VCaP (cell line): ENCODE results near the gene EIF6.

Experiments used
- H3K27ac ChIP-seq: fragments of 450-650 bp; 2 replicates; pipeline ENCODE4 v1.5.1; 2017
- TF ChIP-seq, protein P1 (sequence below): fragments of 450-650 bp; conservative IDR thresholded peaks from 2 replicates; pipeline ENCODE4 v1.5.1; 2017; ENCODE audit warnings: mild to moderate bottlenecking, moderate library complexity

The EIF6 gene

GRCh38 chr20:35311822-35312221 is 27.2 kb upstream of the EIF6 start:
- no peak overlapping the region for H3K27ac ChIP-seq

DNA sequence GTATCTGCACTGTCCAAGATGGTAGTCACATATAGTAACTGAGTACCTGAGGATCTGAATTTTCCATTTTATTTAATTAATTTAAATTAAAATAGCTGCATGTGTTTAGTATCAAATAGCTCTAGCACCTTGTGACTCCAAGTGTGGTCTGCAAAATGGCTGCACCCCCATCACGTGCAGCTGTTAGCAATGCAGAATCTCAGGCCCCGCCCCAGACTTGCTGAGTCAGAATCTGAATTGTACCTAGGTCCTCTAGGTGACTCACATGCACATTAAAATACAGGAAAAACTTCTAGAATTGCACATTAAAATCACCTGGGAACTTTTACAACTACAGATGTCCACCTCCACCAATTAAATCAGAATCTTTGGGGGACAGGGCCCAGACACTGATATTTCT is 26.8 kb upstream of the EIF6 start:
- H3K27ac ChIP-seq, result no peak overlapping the region

More at GRCh38 chr20:35311822-35312221, 27.2 kb upstream of the EIF6 start:
- TF ChIP-seq, protein P1, sequence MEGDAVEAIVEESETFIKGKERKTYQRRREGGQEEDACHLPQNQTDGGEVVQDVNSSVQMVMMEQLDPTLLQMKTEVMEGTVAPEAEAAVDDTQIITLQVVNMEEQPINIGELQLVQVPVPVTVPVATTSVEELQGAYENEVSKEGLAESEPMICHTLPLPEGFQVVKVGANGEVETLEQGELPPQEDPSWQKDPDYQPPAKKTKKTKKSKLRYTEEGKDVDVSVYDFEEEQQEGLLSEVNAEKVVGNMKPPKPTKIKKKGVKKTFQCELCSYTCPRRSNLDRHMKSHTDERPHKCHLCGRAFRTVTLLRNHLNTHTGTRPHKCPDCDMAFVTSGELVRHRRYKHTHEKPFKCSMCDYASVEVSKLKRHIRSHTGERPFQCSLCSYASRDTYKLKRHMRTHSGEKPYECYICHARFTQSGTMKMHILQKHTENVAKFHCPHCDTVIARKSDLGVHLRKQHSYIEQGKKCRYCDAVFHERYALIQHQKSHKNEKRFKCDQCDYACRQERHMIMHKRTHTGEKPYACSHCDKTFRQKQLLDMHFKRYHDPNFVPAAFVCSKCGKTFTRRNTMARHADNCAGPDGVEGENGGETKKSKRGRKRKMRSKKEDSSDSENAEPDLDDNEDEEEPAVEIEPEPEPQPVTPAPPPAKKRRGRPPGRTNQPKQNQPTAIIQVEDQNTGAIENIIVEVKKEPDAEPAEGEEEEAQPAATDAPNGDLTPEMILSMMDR, result no peak

GRCh38 chr20:35307666-35308653 is 23.4 kb upstream of the EIF6 start:
- H3K27ac ChIP-seq, result peak overlapping the region; percentile 66
- TF ChIP-seq, protein P1, result no peak

More for the DNA sequence above, 26.8 kb upstream of the EIF6 start:
- TF ChIP-seq, protein P1, result no peak

DNA sequence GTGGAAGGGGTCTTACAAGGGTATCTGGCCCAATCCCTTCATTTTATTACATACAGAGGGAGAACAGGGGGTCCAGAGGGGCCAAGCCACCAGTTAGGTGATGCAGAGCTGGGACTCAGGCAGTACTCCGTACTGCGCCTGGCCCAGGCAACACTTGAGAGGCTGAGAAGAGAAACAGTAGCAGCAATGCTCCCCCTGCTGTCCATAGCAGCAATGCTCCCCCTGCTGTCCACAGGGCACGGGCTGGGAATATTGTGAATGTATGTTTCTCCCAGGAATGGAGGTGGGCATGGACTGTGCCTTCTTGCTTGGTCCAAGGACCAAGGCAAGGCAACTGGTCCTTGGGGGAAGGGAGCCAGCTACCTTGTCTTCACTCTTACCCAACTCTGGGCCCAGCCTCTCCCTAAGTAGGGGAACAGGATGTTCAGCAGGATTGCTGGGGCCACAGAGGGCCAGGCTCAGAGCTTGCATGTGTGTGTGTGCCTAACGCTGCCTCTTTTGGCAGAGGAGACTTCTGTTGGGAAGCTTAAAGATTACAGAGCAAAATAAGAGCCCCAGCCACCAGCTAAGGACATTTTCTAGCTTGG is 22.5 kb upstream of the EIF6 start:
- peak overlapping the region; percentile 66 for H3K27ac ChIP-seq
- TF ChIP-seq, protein P1, result peak; percentile 83

- TF ChIP-seq, protein P1, result no peak
- no peak overlapping the region for H3K27ac ChIP-seq
Measured at GRCh38 chr20:35305682-35306556, 21.3 kb upstream of the EIF6 start.

DNA sequence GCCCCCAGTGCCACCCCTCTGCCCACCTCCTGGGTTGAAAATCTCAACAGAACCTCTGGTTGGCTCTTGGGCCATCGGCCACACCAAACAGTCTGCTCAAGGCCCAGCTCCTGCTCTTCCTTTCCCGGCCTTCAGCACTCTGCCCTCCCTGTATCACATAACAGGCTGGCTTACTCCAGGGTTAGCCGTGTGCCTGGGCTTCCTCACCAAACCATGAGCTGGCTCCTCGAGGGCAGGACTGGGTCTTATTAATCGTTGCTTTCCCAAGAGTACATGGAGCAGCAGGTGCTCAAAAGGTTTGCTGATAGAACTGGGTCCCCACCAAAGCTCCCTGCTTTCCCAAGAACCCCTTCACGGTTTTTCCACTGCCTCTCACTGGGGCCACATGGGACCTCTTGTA is 20.4 kb upstream of the EIF6 start:
- H3K27ac ChIP-seq, result no peak overlapping the region
- TF ChIP-seq, protein P1, result no peak
